Activated CD4-positive, alpha-beta memory T cell treated with anti-CD3 and anti-CD28 coated beads for 36 hours (primary cell): ENCODE data around the gene PLEKHF1. TPM values are rescaled to one million over a fixed set of nuclear protein-coding genes. Genes with fewer than 3 reads are reported as not detected.

Experiments
- CTCF ChIA-PET: fragments of 350-600 bp; sonication (Branson Sonifier 250); formaldehyde crosslinking; loops from one replicate; lab custom pipeline; 2021; ENCODE audit warnings: antibody characterized with exemption, inconsistent platforms; lab: Charles Lee
- POLR2A ChIA-PET: fragments of 350-600 bp; sonication (Branson Sonifier 250); formaldehyde crosslinking; loops from one replicate; lab custom pipeline; 2021; ENCODE audit warnings: antibody characterized with exemption; lab: Charles Lee
- DNase-seq: peaks from one replicate; pipeline ENCODE4 v3.0.0-alpha.2; 2020
- H3K27ac Mint-ChIP-seq: one replicate; pipeline ENCODE4 v1.8.0; 2021; ENCODE audit warnings: mixed read lengths
- H3K27me3 Mint-ChIP-seq: one replicate; pipeline ENCODE4 v1.8.0; 2021; ENCODE audit warnings: mixed read lengths
- H3K36me3 Mint-ChIP-seq: one replicate; pipeline ENCODE4 v1.8.0; 2021; ENCODE audit warnings: mixed read lengths
- H3K4me1 Mint-ChIP-seq: one replicate; pipeline ENCODE4 v1.8.0; 2021; ENCODE audit warnings: low read depth, mixed read lengths
- H3K4me3 Mint-ChIP-seq: one replicate; pipeline ENCODE4 v1.8.0; 2021; ENCODE audit warnings: mild to moderate bottlenecking, mixed read lengths
- H3K9me3 Mint-ChIP-seq: one replicate; pipeline ENCODE4 v1.8.0; 2021; ENCODE audit warnings: mixed read lengths
- intact Hi-C: fragments of 100-400 bp; cut with micrococcal nuclease; formaldehyde crosslinking; loops from one replicate; pipeline ENCODE4 v1.15.1; 2023
- total RNA-seq, 2 experiments: library from RNA; stranded (reverse); gene quantifications; one replicate each; pipeline ENCODE4 v1.2.3, GENCODE V29; 2021

Gene PLEKHF1
- total RNA-seq, 2 experiments from 2014 or later = 23.6 to 24.3 TPM

GRCh38 chr19:29636553-29637360 is 28.5 kb upstream of the PLEKHF1 start:
- no peaks in the 10 kb centered on the region for H3K4me1 Mint-ChIP-seq
- no peaks in the 10 kb centered on the region for H3K27me3 Mint-ChIP-seq
- H3K4me3 Mint-ChIP-seq = no peak overlapping the region
- no peaks in the 10 kb centered on the region for H3K36me3 Mint-ChIP-seq
- H3K9me3 Mint-ChIP-seq = no peaks in the 10 kb centered on the region
- H3K27ac Mint-ChIP-seq = no peak overlapping the region
- DNase-seq = no peak
- intact Hi-C loops = no loop called here
- ChIA-PET CTCF (interaction anchor here (0.6 to 0.8 kb wide), 2 partner anchors 26 to 29 kb away, joined by 3 to 4 read pairs; no protein-coding TSS in a partner anchor), POLR2A (no interaction called here)

- POLR2A ChIA-PET = no interaction called here
These were observed 26.2 kb upstream of the PLEKHF1 start for GRCh38 chr19:29639086-29639485.

GRCh38 chr19:29640231-29640630 is 25.0 kb upstream of the PLEKHF1 start:
- ChIA-PET POLR2A (no interaction called here), CTCF (no interaction called here)
- no peak overlapping the region for H3K27ac Mint-ChIP-seq
- no peaks in the 10 kb centered on the region for H3K9me3 Mint-ChIP-seq
- no peak for DNase-seq
- intact Hi-C loops = no loop called here
- no peak overlapping the region for H3K4me3 Mint-ChIP-seq
- no peaks in the 10 kb centered on the region for H3K36me3 Mint-ChIP-seq
- peaks cover under 1% of the 10 kb centered on the region for H3K4me1 Mint-ChIP-seq
- H3K27me3 Mint-ChIP-seq = no peaks in the 10 kb centered on the region

More at GRCh38 chr19:29639086-29639485, 26.2 kb upstream of the PLEKHF1 start:
- Mint-ChIP-seq H3K36me3 (no peaks in the 10 kb centered on the region), H3K27me3 (no peaks in the 10 kb centered on the region), H3K27ac (no peak overlapping the region), H3K9me3 (no peaks in the 10 kb centered on the region), H3K4me3 (no peak overlapping the region), H3K4me1 (no peaks in the 10 kb centered on the region)
- intact Hi-C loops = no loop called here
- CTCF ChIA-PET = no interaction called here
- DNase-seq = no peak

- H3K4me3 Mint-ChIP-seq = no peak overlapping the region
- DNase-seq = no peak
- no peaks in the 10 kb centered on the region for H3K9me3 Mint-ChIP-seq
- peaks cover 13% of the 10 kb centered on the region for H3K4me1 Mint-ChIP-seq
- ChIA-PET CTCF (no interaction called here), POLR2A (no interaction called here)
- H3K27ac Mint-ChIP-seq = no peak overlapping the region
- H3K36me3 Mint-ChIP-seq = no peaks in the 10 kb centered on the region
- H3K27me3 Mint-ChIP-seq = no peaks in the 10 kb centered on the region
- intact Hi-C loops = no loop called here
These were observed 23.7 kb upstream of the PLEKHF1 start for GRCh38 chr19:29641597-29641996.

GRCh38 chr19:29643361-29643935 is 21.8 kb upstream of the PLEKHF1 start:
- Mint-ChIP-seq H3K4me3 (no peak overlapping the region), H3K27ac (no peak overlapping the region), H3K4me1 (peaks cover 13% of the 10 kb centered on the region), H3K9me3 (no peaks in the 10 kb centered on the region), H3K27me3 (no peaks in the 10 kb centered on the region), H3K36me3 (no peaks in the 10 kb centered on the region)
- intact Hi-C loops = no loop called here
- ChIA-PET POLR2A (no interaction called here), CTCF (no interaction called here)
- DNase-seq = no peak

GRCh38 chr19:29644210-29644609 is 21.1 kb upstream of the PLEKHF1 start:
- no peak overlapping the region for H3K4me3 Mint-ChIP-seq
- DNase-seq = no peak
- no peaks in the 10 kb centered on the region for H3K27me3 Mint-ChIP-seq
- CTCF ChIA-PET = no interaction called here
- H3K9me3 Mint-ChIP-seq = no peaks in the 10 kb centered on the region
- H3K4me1 Mint-ChIP-seq = peaks cover 13% of the 10 kb centered on the region
- H3K27ac Mint-ChIP-seq = no peak overlapping the region
- intact Hi-C loops = no loop called here
- no peaks in the 10 kb centered on the region for H3K36me3 Mint-ChIP-seq
- POLR2A ChIA-PET = no interaction called here

GRCh38 chr19:29645491-29645867 is 19.8 kb upstream of the PLEKHF1 start:
- no peaks in the 10 kb centered on the region for H3K27me3 Mint-ChIP-seq
- POLR2A ChIA-PET = interaction anchor here (1.3 kb wide), 1 partner anchor 27 kb away, joined by 3 read pairs; no protein-coding TSS in a partner anchor
- H3K4me1 Mint-ChIP-seq = peaks cover 13% of the 10 kb centered on the region
- DNase-seq = no peak
- no peak overlapping the region for H3K4me3 Mint-ChIP-seq
- no peak overlapping the region for H3K27ac Mint-ChIP-seq
- CTCF ChIA-PET = interaction anchor here (0.7 kb wide), 1 partner anchor 26 kb away, joined by 3 read pairs; no protein-coding TSS in a partner anchor
- intact Hi-C loops = no loop called here
- H3K36me3 Mint-ChIP-seq = no peaks in the 10 kb centered on the region
- no peaks in the 10 kb centered on the region for H3K9me3 Mint-ChIP-seq

- ChIA-PET POLR2A (interaction anchor here (1.3 kb wide), 1 partner anchor 27 kb away, joined by 3 read pairs; no protein-coding TSS in a partner anchor), CTCF (no interaction called here)
- intact Hi-C loops = no loop called here
- no peak for DNase-seq
- no peaks in the 10 kb centered on the region for H3K36me3 Mint-ChIP-seq
- peaks cover 13% of the 10 kb centered on the region for H3K4me1 Mint-ChIP-seq
- H3K27me3 Mint-ChIP-seq = no peaks in the 10 kb centered on the region
- H3K27ac Mint-ChIP-seq = no peak overlapping the region
- peak overlapping the region; percentile 21 for H3K4me3 Mint-ChIP-seq
- H3K9me3 Mint-ChIP-seq = no peaks in the 10 kb centered on the region
These were observed 19.4 kb upstream of the PLEKHF1 start for GRCh38 chr19:29645911-29646310.

- POLR2A ChIA-PET = no interaction called here
These were observed 14.4 kb upstream of the PLEKHF1 start for GRCh38 chr19:29650772-29651387.

GRCh38 chr19:29651622-29652394 is 13.5 kb upstream of the PLEKHF1 start:
- Mint-ChIP-seq H3K9me3 (no peaks in the 10 kb centered on the region), H3K27me3 (no peaks in the 10 kb centered on the region), H3K4me3 (no peak overlapping the region), H3K36me3 (no peaks in the 10 kb centered on the region), H3K4me1 (peaks cover 3% of the 10 kb centered on the region), H3K27ac (no peak overlapping the region)
- ChIA-PET POLR2A (no interaction called here), CTCF (interaction anchor here (1.1 kb wide), 1 partner anchor 65 kb away, joined by 4 read pairs; no protein-coding TSS in a partner anchor)
- intact Hi-C loops = no loop called here
- DNase-seq = no peak

More at GRCh38 chr19:29650772-29651387, 14.4 kb upstream of the PLEKHF1 start:
- Mint-ChIP-seq H3K27me3 (no peaks in the 10 kb centered on the region), H3K27ac (no peak overlapping the region), H3K4me3 (no peak overlapping the region), H3K9me3 (no peaks in the 10 kb centered on the region), H3K4me1 (peaks cover 9% of the 10 kb centered on the region), H3K36me3 (no peaks in the 10 kb centered on the region)
- DNase-seq = no peak
- CTCF ChIA-PET = no interaction called here
- intact Hi-C loops = no loop called here

GRCh38 chr19:29653398-29653797 is 11.9 kb upstream of the PLEKHF1 start:
- Mint-ChIP-seq H3K36me3 (peaks cover 2% of the 10 kb centered on the region), H3K27me3 (no peaks in the 10 kb centered on the region), H3K27ac (no peak overlapping the region), H3K4me3 (no peak overlapping the region), H3K9me3 (no peaks in the 10 kb centered on the region), H3K4me1 (peaks cover 3% of the 10 kb centered on the region)
- ChIA-PET POLR2A (no interaction called here), CTCF (no interaction called here)
- intact Hi-C loops = no loop called here
- DNase-seq = no peak
